GM19467 (cell line): ENCODE measurements around the gene RFX4.
"Not testable (repeated sequence)": the region's sequence is repeated elsewhere in the genome, so short reads cannot be mapped to it uniquely, and the experiment has no call there.

Source experiments
- ATAC-seq: cut with Tn5 transposase; IDR thresholded peaks from one replicate; pipeline ENCODE4 v1.9.1; 2021; ENCODE audit warnings: mild to moderate bottlenecking, moderate library complexity; ENCODE audit not compliant: unreplicated experiment

Gene RFX4

GRCh38 chr12:106588771-106589170 is 6.0 kb downstream of the RFX4 start:
- no peak for ATAC-seq

- no peak for ATAC-seq
Measured at GRCh38 chr12:106590601-106591000, 7.8 kb downstream of the RFX4 start.

DNA sequence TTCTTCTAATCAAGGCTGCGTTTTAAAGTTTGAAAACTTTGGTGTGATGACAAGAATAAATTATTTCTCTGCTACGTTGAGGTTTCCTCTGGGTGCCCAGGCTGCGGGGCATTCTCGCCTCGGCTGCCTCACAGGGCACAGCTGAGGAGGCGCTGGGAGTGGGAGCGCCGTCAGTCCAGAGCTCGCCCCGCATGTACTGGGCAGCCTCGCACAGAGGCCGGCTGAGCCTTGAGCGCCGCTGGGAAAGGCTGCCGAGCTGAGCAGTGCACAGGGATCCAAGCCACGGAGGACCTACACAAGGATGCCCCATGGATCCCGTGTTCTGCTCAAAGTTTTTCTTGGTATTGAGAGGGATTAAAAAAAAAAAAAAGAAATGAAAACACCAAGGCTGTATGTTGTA is 11.6 kb downstream of the RFX4 start:
- ATAC-seq, result no peak

GRCh38 chr12:106595268-106595667 is 12.5 kb downstream of the RFX4 start:
- no peak for ATAC-seq

- ATAC-seq, result no peak
Measured at GRCh38 chr12:106598003-106598402, 15.2 kb downstream of the RFX4 start.

DNA sequence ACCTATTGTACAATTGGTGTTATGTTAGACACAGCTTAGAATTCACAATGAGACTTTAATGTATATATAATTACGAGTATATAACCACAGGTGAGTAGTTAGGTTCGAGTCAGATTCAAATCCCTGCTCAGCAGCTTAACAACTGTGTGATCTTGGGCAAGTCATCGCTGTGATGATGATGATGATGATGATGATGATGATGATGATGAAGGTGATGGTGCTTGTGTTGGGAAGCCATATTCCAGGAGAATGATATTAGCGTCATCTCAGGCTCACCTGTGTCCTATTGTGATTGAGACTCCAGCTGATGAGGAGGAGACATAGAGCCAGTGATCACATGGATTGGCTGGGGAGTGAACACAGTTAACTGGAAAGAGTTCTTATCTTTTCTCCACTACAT is 16.5 kb downstream of the RFX4 start:
- ATAC-seq, result no peak

DNA sequence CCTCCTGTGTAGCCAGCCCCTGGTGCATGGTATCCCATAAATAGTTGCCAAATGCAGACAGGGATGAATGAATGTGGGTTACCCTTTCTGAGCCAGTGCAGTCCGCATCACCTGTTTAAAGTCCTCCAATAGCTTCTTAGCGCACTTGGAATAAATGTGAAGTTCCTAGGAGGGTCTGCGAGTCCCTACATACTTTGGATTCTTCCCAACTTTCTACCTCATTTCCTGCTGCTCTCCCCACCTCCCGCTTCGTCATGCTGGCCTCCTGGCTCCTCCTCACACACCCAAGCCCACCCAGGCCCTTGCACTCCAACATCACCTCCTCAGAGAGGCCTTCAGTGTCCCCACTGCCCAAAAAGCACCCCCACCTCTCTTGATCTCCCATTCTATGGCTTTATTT is 17.7 kb downstream of the RFX4 start:
- ATAC-seq, result no peak

DNA sequence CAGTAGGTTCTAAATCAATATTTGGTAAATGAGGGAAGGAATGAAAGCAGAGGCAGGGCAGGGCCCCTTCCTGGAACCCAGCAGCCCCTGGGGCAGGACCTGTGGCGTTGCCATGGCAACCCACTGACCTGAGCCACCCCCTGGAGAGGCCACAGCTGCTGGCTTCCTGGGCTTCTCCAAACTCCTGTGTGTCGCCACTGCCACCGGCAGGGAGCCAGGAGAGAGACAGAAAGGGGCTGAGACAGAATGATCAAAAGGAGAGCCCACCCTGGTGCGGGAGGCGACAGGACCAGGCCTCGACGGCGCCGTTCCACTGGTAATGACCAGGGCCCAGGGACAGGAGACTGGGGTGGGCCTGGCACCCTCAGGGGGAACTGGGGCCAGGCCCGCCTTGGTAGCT is 18.2 kb downstream of the RFX4 start:
- ATAC-seq, result no peak

GRCh38 chr12:106601496-106601895 is 18.7 kb downstream of the RFX4 start:
- ATAC-seq, result no peak

DNA sequence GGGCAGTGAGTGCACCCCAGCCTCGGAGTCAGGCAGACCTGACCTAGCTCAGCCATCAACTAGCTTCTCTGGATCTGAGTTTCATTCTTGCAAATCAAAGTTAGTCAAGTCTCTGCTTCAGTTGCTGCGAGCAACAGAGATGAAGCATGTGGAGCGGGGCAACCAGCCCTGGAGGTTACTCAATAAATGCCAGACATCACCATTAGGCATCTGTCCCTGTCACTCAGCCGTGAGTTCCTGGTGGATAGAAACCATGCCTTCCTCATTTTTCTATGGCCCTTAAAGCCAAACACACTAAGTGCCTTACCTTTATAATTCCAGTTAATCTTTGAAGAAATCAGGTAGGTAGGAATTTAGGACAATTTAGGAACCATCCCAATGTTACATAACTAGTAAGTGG is 19.3 kb downstream of the RFX4 start:
- ATAC-seq, result no peak

DNA sequence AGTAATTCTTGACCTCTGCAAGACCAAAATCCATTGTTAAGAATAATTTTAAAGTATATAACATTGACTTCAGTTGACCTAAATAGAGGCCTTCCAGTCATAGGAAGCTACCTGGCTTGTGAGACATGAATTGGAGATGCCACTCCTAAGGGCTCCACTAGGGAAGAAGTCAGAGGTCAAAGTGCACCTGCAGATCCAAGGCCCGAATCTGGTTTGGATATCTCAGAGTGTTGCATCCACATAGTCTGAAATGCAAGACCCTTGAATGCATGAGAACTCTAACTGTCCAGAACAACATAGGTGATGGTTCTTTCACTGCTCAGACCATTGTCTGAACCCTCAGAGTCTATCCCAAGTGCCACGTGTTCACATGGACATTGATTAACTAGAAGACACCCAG is 22.4 kb downstream of the RFX4 start:
- no peak for ATAC-seq

GRCh38 chr12:106620588-106620987 is 37.8 kb downstream of the RFX4 start:
- ATAC-seq, result not testable (repeated sequence)

DNA sequence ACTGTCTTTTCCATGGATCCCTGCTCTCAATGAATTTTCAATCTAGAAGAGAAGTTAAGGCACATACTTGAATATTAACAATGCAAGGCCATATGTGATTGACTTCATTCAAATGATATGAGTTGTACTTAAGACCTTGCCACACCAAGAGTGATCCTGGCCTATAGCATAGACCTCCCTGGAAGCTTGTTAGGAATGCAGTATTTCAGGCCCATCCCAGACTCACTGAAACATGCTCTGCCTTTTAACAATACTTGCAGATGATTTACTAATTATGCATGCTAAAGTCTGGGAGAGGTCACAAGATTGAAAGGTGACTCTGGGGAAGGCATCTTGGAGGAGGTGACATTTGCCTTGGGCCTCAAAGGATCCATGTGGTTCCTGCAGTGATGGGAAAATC is 43.2 kb downstream of the RFX4 start:
- no peak for ATAC-seq

- no peak for ATAC-seq
Measured at GRCh38 chr12:106629797-106630659, 47.2 kb downstream of the RFX4 start.

GRCh38 chr12:106631150-106631549 is 48.3 kb downstream of the RFX4 start:
- no peak for ATAC-seq

GRCh38 chr12:106631797-106632196 is 49.0 kb downstream of the RFX4 start:
- ATAC-seq, result no peak

DNA sequence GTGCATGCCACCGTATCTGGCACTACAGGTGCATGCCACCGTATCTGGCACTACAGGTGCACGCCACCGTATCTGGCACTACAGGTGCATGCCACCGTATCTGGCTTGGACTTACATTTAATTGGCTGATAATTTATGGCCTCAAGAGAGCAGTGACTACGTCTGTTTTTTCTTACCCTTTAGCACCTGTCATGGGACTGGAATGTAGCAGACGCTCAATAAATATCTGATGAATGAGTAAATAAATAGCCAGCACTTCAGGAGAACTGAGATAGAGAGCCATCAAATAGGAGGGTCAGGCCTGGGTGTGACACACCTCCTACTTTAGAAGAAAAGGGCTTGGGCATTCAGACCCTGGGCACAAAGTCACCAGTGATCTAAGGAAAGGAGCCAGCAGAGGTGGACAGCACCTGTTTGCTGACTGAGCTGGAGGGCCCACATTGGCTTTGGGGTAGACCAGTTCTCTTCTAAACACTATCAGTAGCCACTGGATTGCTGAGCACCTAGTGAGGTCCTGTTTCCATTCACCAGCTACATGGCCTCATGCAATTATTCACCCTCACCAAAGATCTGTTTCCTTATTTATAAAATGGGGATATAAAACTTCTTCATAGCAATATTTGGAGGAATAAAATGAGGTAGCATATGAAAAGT is 50.1 kb downstream of the RFX4 start:
- no peak for ATAC-seq

GRCh38 chr12:106633451-106633823 is 50.6 kb downstream of the RFX4 start:
- ATAC-seq, result no peak

DNA sequence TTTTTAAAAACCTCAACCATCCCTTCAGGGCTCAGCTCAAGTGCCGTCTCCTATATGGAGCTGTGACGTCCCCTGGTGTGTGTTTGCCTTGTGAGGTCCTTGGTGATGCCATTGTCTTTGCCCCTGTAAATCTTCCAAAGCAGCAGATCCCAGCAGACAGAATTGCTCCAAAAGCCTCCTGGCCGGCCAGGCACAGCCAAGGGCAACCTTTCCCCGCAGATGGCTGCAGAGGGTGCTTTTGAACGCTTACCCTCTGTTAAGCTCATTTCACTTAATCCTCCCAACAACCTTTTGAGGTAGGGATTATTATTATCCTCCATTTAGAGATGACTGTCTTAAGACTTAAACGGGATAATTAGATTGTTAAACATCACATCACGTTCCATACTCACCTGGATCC is 51.4 kb downstream of the RFX4 start:
- no peak for ATAC-seq

- ATAC-seq, result no peak
Measured at GRCh38 chr12:106643000-106643399, 60.2 kb downstream of the RFX4 start.

- no peak for ATAC-seq
Measured at GRCh38 chr12:106644335-106645073, 61.7 kb downstream of the RFX4 start.

DNA sequence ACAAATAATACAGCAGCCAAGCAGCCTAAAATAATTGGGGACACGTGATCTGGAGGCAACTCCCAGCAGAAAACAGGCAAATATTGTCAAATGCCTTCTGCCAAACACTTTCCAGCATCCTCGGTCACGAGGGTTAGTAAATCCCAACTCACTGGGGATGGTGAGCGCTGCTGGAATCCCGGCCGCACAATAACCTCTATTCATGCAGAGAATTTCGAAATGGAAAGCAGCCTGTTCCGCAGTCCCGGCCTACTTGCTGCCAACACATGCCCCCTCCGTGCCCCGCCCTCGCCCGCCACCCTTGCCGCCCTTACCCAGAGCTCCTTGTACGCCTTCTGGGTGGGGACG is 62.2 kb downstream of the RFX4 start:
- ATAC-seq, result no peak
